OCI-LY7 (cell line): Measurements from ENCODE around the gene TRIO. TPM values are rescaled to one million over a fixed set of nuclear protein-coding genes. Genes with fewer than 3 reads are reported as not detected.

Experiments
- BruUV-seq: library from RNA; stranded (reverse); fragments of 400-500 nt; replicated peaks from 2 replicates; lab custom pipeline; 2021; lab: Mats Ljungman, UMichigan
- CTCF ChIA-PET: fragments of 300-600 bp; sonication (Branson Sonifier 250); formaldehyde crosslinking; loops from one replicate; lab custom pipeline; 2022; ENCODE audit warnings: antibody characterized with exemption; ENCODE audit not compliant: unreplicated experiment; lab: Charles Lee
- POLR2A ChIA-PET: fragments of 300-600 bp; sonication (Branson Sonifier 250); formaldehyde crosslinking; loops from one replicate; lab custom pipeline; 2022; ENCODE audit warnings: antibody characterized with exemption; lab: Charles Lee
- DNase-seq: peaks from one replicate; pipeline ENCODE4 v3.0.0-alpha.2; 2015; ENCODE audit warnings: low spot score
- H2AFZ ChIP-seq: fragments of 200-600 bp; sonication (generic), shearing (Covaris generic); 2 replicates; pipeline ENCODE4 v1.6.1; 2014; ENCODE audit warnings: mild to moderate bottlenecking, antibody characterized with exemption, low read length, moderate library complexity
- H3K27ac ChIP-seq: fragments of 200-600 bp; sonication (generic); 2 replicates; pipeline ENCODE4 v1.5.1; 2014; ENCODE audit warnings: mixed run types, low read depth, mild to moderate bottlenecking, moderate library complexity, low read length, inconsistent platforms; ENCODE audit not compliant: poor library complexity, severe bottlenecking
- H3K36me3 ChIP-seq: fragments of 200-600 bp; sonication (generic); 2 replicates; pipeline ENCODE4 v1.6.1; 2014; ENCODE audit warnings: mild to moderate bottlenecking, antibody characterized with exemption, low read length, moderate library complexity, mixed read lengths; ENCODE audit not compliant: insufficient read depth
- H3K4me1 ChIP-seq: fragments of 200-600 bp; sonication (generic); 2 replicates; pipeline ENCODE4 v1.5.1; 2014; ENCODE audit warnings: mild to moderate bottlenecking, low read length; ENCODE audit not compliant: insufficient read depth, poor library complexity, severe bottlenecking
- H3K4me2 ChIP-seq: fragments of 200-600 bp; sonication (generic); 2 replicates; pipeline ENCODE4 v1.6.1; 2014; ENCODE audit warnings: mild to moderate bottlenecking, low read length
- H3K4me3 ChIP-seq: fragments of 200-600 bp; sonication (generic); 2 replicates; pipeline ENCODE4 v1.5.1; 2014; ENCODE audit warnings: mild to moderate bottlenecking, low read depth, low read length; ENCODE audit not compliant: poor library complexity, severe bottlenecking
- H3K79me2 ChIP-seq: fragments of 200-600 bp; sonication (generic); 2 replicates; pipeline ENCODE4 v1.6.1; 2016; ENCODE audit warnings: low read depth, mild to moderate bottlenecking, low read length, moderate library complexity, mixed read lengths; ENCODE audit not compliant: insufficient read depth
- H3K9me2 ChIP-seq: fragments of 200-600 bp; sonication (generic); 2 replicates; pipeline ENCODE4 v1.6.1; 2016; ENCODE audit warnings: mild to moderate bottlenecking, low read length, mixed read lengths; ENCODE audit not compliant: insufficient read depth
- H3K9me3 ChIP-seq: fragments of 200-600 bp; sonication (generic); 2 replicates; pipeline ENCODE4 v1.6.1; 2014; ENCODE audit warnings: mild to moderate bottlenecking, mixed run types, low read length, mixed read lengths
- H4K20me1 ChIP-seq: fragments of 200-600 bp; sonication (generic); 2 replicates; pipeline ENCODE4 v1.6.1; 2014; ENCODE audit warnings: mild to moderate bottlenecking, antibody characterized with exemption, low read length, moderate library complexity, mixed read lengths; ENCODE audit not compliant: insufficient read depth
- CTCF ChIP-seq: fragments of 200-600 bp; sonication (generic); conservative IDR thresholded peaks from 2 replicates; pipeline ENCODE4 v1.5.1; 2014; ENCODE audit warnings: mild to moderate bottlenecking, antibody characterized with exemption, low read length, moderate library complexity, mixed read lengths
- EZH2phosphoT487 ChIP-seq: fragments of 200-600 bp; sonication (generic); IDR thresholded peaks from 2 replicates; pipeline ENCODE4 v1.6.1; 2018; ENCODE audit warnings: low read depth, borderline replicate concordance, mild to moderate bottlenecking, mixed run types, antibody characterized with exemption, low read length, moderate library complexity, mixed read lengths
- intact Hi-C: fragments of 100-400 bp; cut with micrococcal nuclease; formaldehyde crosslinking; loops from one replicate; pipeline ENCODE4 v1.10.0; 2022; ENCODE audit not compliant: unreplicated experiment
- total RNA-seq, 2 experiments: library from RNA; depleted of rRNA in 1 of 2; stranded (reverse); fragments of >200 nt in 1 of 2; shearing (Covaris generic) in 1 of 2; gene quantifications; 2 replicates each; pipeline ENCODE4 v1.2.3, GENCODE V29; 2014 to 2022

TRIO gene
- total RNA-seq, 2 experiments from 2014 or later = 35.8 to 55.1 TPM

GRCh38 chr5:14366763-14367162 is 223.6 kb downstream of the TRIO start:
- ChIA-PET POLR2A (no interaction called here), CTCF (no interaction called here)
- Histone ChIP-seq H3K9me2 (no peaks in the 10 kb centered on the region), H3K4me2 (no peak overlapping the region), H3K4me3 (no peak overlapping the region), H3K79me2 (no peaks in the 10 kb centered on the region), H4K20me1 (no peaks in the 10 kb centered on the region), H3K4me1 (peaks cover 4% of the 10 kb centered on the region), H3K9me3 (no peaks in the 10 kb centered on the region), H3K36me3 (peaks cover 14% of the 10 kb centered on the region), H3K27ac (no peak overlapping the region), H2AFZ (no peak overlapping the region)
- TF ChIP-seq CTCF = no peak
- TF ChIP-seq EZH2phosphoT487 = no peak
- intact Hi-C loops = no loop called here
- no peak for DNase-seq
- no TSS peak for BruUV-seq

GRCh38 chr5:14367364-14367763 is 224.2 kb downstream of the TRIO start:
- Histone ChIP-seq H3K9me2 (no peaks in the 10 kb centered on the region), H2AFZ (no peak overlapping the region), H3K36me3 (peaks cover 14% of the 10 kb centered on the region), H3K79me2 (no peaks in the 10 kb centered on the region), H3K4me1 (peaks cover 4% of the 10 kb centered on the region), H3K9me3 (no peaks in the 10 kb centered on the region), H3K4me3 (no peak overlapping the region), H4K20me1 (no peaks in the 10 kb centered on the region), H3K27ac (no peak overlapping the region), H3K4me2 (no peak overlapping the region)
- CTCF ChIA-PET = no interaction called here
- DNase-seq = no peak
- POLR2A ChIA-PET = interaction anchor here (0.6 kb wide), 1 partner anchor 353 kb away, joined by 4 read pairs; no protein-coding TSS in a partner anchor
- intact Hi-C loops = no loop called here
- no TSS peak for BruUV-seq
- TF ChIP-seq EZH2phosphoT487 (no peak), CTCF (no peak)

- TF ChIP-seq CTCF (no peak), EZH2phosphoT487 (no peak)
- CTCF ChIA-PET = no interaction called here
- DNase-seq = no peak
- Histone ChIP-seq H3K79me2 (no peaks in the 10 kb centered on the region), H3K4me2 (no peak overlapping the region), H3K9me3 (no peaks in the 10 kb centered on the region), H3K27ac (no peak overlapping the region), H4K20me1 (no peaks in the 10 kb centered on the region), H3K4me1 (peaks cover 14% of the 10 kb centered on the region), H3K36me3 (peaks cover 10% of the 10 kb centered on the region), H3K4me3 (no peak overlapping the region), H3K9me2 (no peaks in the 10 kb centered on the region), H2AFZ (no peak overlapping the region)
- no TSS peak for BruUV-seq
- POLR2A ChIA-PET = no interaction called here
- intact Hi-C loops = no loop called here
Observed at GRCh38 chr5:14369780-14370179, 226.6 kb downstream of the TRIO start.
